Measurements from ENCODE around the gene SLC2A9. TPM values are rescaled to one million over a fixed set of nuclear protein-coding genes. Genes with fewer than 3 reads are reported as not detected.

Gene SLC2A9
- total and polyA plus RNA-seq, 2 donors (not counting 3 experiments of a cell fraction or from before 2014, with no cell fraction given), result 1.6 to 1.8 TPM

- Histone ChIP-seq H3K4me3 (replicated peaks in 1 of 3; ENCODE audit: insufficient read depth in 1 of 3, low read depth in 1 of 3, low read length in 3 of 3) (no peak overlapping the region), H4K20me1 (replicated peaks; ENCODE audit: control insufficient read depth, extremely low read depth, insufficient read depth, low read length) (no peaks in the 10 kb centered on the region), H3K4me2 (ENCODE audit: insufficient read depth, low read length) (no peak overlapping the region), H3K27ac (ENCODE audit: insufficient read depth, low read depth, low read length) (no peak overlapping the region), H3K27me3 (ENCODE audit: control insufficient read depth in 2 of 2, insufficient read depth in 2 of 2, low read length in 2 of 2) (no peaks in the 10 kb centered on the region), H3K36me3 (ENCODE audit: control insufficient read depth in 2 of 2, extremely low read depth in 1 of 2, insufficient read depth in 2 of 2, low read length in 2 of 2) (no peaks in the 10 kb centered on the region), H3K9ac (replicated peaks; ENCODE audit: extremely low read depth, insufficient read depth, low read length) (no peak overlapping the region), H3K4me1 (ENCODE audit: control insufficient read depth, extremely low read depth, insufficient read depth, low read length) (no peaks in the 10 kb centered on the region), H2AFZ (ENCODE audit: low read depth, low read length) (no peak overlapping the region), H3K9me1 (replicated peaks; ENCODE audit: control insufficient read depth, extremely low read depth, insufficient read depth, low read length) (no peaks in the 10 kb centered on the region), H3K79me2 (ENCODE audit: control insufficient read depth, insufficient read depth, low read length) (no peaks in the 10 kb centered on the region), H3K9me3 (replicated peaks; ENCODE audit: control insufficient read depth, insufficient read depth, low read length) (no peaks in the 10 kb centered on the region)
- CTCF ChIA-PET, result no interaction called here
- FAIRE-seq (no peak), DNase-seq (ENCODE audit: low read depth, low spot score) (no peak)
- no TSS peak for BruUV-seq (replicated peaks)
- dilution Hi-C loops (cut with MboI; ENCODE audit: extremely low pct_ligation_motif_present, low sequenced_read_pairs) (no loop called here), intact Hi-C loops (cut with micrococcal nuclease) (no loop called here)
- POLR2A ChIA-PET, result no interaction called here
- no peak for TF ChIP-seq GATA2 (IDR thresholded peaks at IDR 0.05; ENCODE audit: insufficient read depth, insufficient read length, low read depth, low read length)
- TF ChIP-seq MYC (IDR thresholded peaks at IDR 0.05; ENCODE audit: low read depth, low read length), result no peak
- no peak for TF ChIP-seq EZH2 (IDR thresholded peaks at IDR 0.05; ENCODE audit: borderline replicate concordance, low read depth, low read length, severe bottlenecking)
- no peak for TF ChIP-seq MAX (IDR thresholded peaks at IDR 0.05; ENCODE audit: insufficient read depth, insufficient read length)
- no peak for TF ChIP-seq POLR2A (IDR thresholded peaks at IDR 0.05; ENCODE audit: low read depth, low read length)
- no peak for TF ChIP-seq POLR2AphosphoS5 (IDR thresholded peaks at IDR 0.05; ENCODE audit: insufficient read depth, low read depth, low read length)
- no peak for TF ChIP-seq JUN (IDR thresholded peaks at IDR 0.05; ENCODE audit: borderline replicate concordance, insufficient read depth, insufficient read length, low read depth)
- TF ChIP-seq, protein P1, sequence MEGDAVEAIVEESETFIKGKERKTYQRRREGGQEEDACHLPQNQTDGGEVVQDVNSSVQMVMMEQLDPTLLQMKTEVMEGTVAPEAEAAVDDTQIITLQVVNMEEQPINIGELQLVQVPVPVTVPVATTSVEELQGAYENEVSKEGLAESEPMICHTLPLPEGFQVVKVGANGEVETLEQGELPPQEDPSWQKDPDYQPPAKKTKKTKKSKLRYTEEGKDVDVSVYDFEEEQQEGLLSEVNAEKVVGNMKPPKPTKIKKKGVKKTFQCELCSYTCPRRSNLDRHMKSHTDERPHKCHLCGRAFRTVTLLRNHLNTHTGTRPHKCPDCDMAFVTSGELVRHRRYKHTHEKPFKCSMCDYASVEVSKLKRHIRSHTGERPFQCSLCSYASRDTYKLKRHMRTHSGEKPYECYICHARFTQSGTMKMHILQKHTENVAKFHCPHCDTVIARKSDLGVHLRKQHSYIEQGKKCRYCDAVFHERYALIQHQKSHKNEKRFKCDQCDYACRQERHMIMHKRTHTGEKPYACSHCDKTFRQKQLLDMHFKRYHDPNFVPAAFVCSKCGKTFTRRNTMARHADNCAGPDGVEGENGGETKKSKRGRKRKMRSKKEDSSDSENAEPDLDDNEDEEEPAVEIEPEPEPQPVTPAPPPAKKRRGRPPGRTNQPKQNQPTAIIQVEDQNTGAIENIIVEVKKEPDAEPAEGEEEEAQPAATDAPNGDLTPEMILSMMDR (IDR thresholded peaks at IDR 0.05; ENCODE audit: extremely low read depth in 1 of 2, insufficient read depth in 1 of 2, low read depth in 1 of 2, low read length in 2 of 2), result no peak
- no peak for TF ChIP-seq FOS (IDR thresholded peaks at IDR 0.05; ENCODE audit: borderline replicate concordance, insufficient read depth, low read length)
Measured at GRCh38 chr4:9835430-9835829, 185.9 kb downstream of the SLC2A9 start.
